Sigmoid colon (tissue), 7 donors: ENCODE data around the gene TDRKH. TPM values are rescaled to one million over a fixed set of nuclear protein-coding genes. Genes with fewer than 3 reads are reported as not detected.

Experiments used
- DNase-seq: peaks from one replicate; pipeline ENCODE4 v3.0.0-alpha.2; 2019
- H3K27ac ChIP-seq, 4 donors: fragments of 200-600 bp; sonication (generic); one replicate each; pipeline ENCODE4 v1.5.1; 2016 to 2019; ENCODE audit warnings: mild to moderate bottlenecking in 1 of 4
- H3K27me3 ChIP-seq, 3 donors: fragments of 200-600 bp; sonication (generic); one replicate each; pipeline ENCODE4 v1.5.1; 2019; ENCODE audit warnings: mild to moderate bottlenecking in 1 of 3
- H3K36me3 ChIP-seq, 4 donors: fragments of 200-600 bp; sonication (generic); one replicate each; pipeline ENCODE4 v1.5.1; 2016 to 2019
- H3K4me1 ChIP-seq, 4 donors: fragments of 200-600 bp; sonication (generic); one replicate each; pipeline ENCODE4 v1.5.1; 2017 to 2019
- H3K4me3 ChIP-seq, 4 donors: fragments of 200-600 bp; sonication (generic); one replicate each; pipeline ENCODE4 v1.5.1; 2017 to 2019; ENCODE audit warnings: mild to moderate bottlenecking in 2 of 4, moderate library complexity in 1 of 4
- H3K9me3 ChIP-seq, 4 donors: fragments of 200-600 bp in 3 of 4; sonication (generic) in 3 of 4; one replicate each; pipeline versions ENCODE4 v1.5.1 to v1.6.1; 2013 to 2019
- EP300 ChIP-seq, 4 donors: sonication (generic); formaldehyde crosslinking; IDR thresholded peaks; one replicate each; pipeline ENCODE4 v1.6.1; 2017; ENCODE audit warnings: antibody characterized with exemption in 4 of 4
- POLR2A ChIP-seq, 2 donors: fragments of 450-650 bp; IDR thresholded peaks; one replicate each; pipeline ENCODE4 v1.6.1; 2016; ENCODE audit warnings: antibody characterized with exemption in 2 of 2, mild to moderate bottlenecking in 2 of 2, moderate library complexity in 2 of 2
- POLR2AphosphoS5 ChIP-seq, 4 donors: sonication (generic); formaldehyde crosslinking; IDR thresholded peaks; one replicate each; pipeline ENCODE4 v1.6.1; 2017; ENCODE audit warnings: antibody characterized with exemption in 4 of 4
- WGBS, 2 donors: extraction: QIAGEN DNeasy Blood & Tissue Kit; methylation state at CpG; one replicate each; pipeline ENCODE4 v1.1.7; 2013; 5-methylcytosine and 5-hydroxymethylcytosine counted together
- intact Hi-C: fragments of 100-400 bp; cut with DNase I; formaldehyde crosslinking; loops from one replicate; pipeline ENCODE4 v1.15.1; 2023
- polyA plus RNA-seq, 3 donors: library from polyadenylated mRNA; stranded (reverse); fragments of 200-250 nt; gene quantifications; one replicate each; pipeline ENCODE4 v1.2.3, GENCODE V29; 2013
- total RNA-seq, 4 donors: library from RNA; depleted of rRNA; stranded (reverse); fragments of >200 nt; gene quantifications; one replicate each; pipeline ENCODE4 v1.1.0, GENCODE V29; 2016
- TF ChIP-seq, protein P1 (sequence below), 4 experiments: fragments of 450-650 bp in 3 of 4; fragments of 200-600 bp in 1 of 4; IDR thresholded peaks; one replicate each; pipeline ENCODE4 v1.5.1; 2016 to 2019; ENCODE audit warnings: antibody characterized with exemption in 4 of 4, mild to moderate bottlenecking in 3 of 4, moderate library complexity in 2 of 4
- donor health status: healthy with polysubstance abuse.
- donor health status: Bipolar disorder and iron deficiency.
- donor health status: healthy.

Gene TDRKH
- total and polyA plus RNA-seq, 7 donors = 1.8 to 5.5 (median 3.9) TPM

GRCh38 chr1:151829352-151830046 lies 39.2 kb upstream of the TDRKH start:
- H3K36me3 ChIP-seq = no peaks in the 10 kb centered on the region
- TF ChIP-seq POLR2AphosphoS5 (IDR thresholded peaks at IDR 0.05) = no peak
- no peak overlapping the region for H3K27ac ChIP-seq
- DNase-seq = no peak
- H3K4me1 ChIP-seq = peaks cover 0 to 10% (median 8%) of the 10 kb centered on the region in 4 donors
- H3K9me3 ChIP-seq = no peaks in the 10 kb centered on the region
- H3K4me3 ChIP-seq = no peak overlapping the region
- intact Hi-C loops = no loop called here
- peaks cover 0 to 58% (median 5%) of the 10 kb centered on the region in 3 donors for H3K27me3 ChIP-seq
- WGBS, 2 donors = 58 to 73% methylated on average over 4 of the region's 4 CpGs

GRCh38 chr1:151828921-151829320 lies 38.6 kb upstream of the TDRKH start:
- H3K4me3 ChIP-seq = no peak overlapping the region
- peaks cover 0 to 10% (median 8%) of the 10 kb centered on the region in 4 donors for H3K4me1 ChIP-seq
- 10 to 30% methylated on average over 12 of the region's 12 CpGs for WGBS, 2 donors
- intact Hi-C loops = no loop called here
- peaks cover 0 to 52% (median 5%) of the 10 kb centered on the region in 3 donors for H3K27me3 ChIP-seq
- H3K36me3 ChIP-seq = no peaks in the 10 kb centered on the region
- H3K9me3 ChIP-seq = no peaks in the 10 kb centered on the region
- TF ChIP-seq POLR2A (IDR thresholded peaks at IDR 0.05) = no peak
- TF ChIP-seq, protein P1, sequence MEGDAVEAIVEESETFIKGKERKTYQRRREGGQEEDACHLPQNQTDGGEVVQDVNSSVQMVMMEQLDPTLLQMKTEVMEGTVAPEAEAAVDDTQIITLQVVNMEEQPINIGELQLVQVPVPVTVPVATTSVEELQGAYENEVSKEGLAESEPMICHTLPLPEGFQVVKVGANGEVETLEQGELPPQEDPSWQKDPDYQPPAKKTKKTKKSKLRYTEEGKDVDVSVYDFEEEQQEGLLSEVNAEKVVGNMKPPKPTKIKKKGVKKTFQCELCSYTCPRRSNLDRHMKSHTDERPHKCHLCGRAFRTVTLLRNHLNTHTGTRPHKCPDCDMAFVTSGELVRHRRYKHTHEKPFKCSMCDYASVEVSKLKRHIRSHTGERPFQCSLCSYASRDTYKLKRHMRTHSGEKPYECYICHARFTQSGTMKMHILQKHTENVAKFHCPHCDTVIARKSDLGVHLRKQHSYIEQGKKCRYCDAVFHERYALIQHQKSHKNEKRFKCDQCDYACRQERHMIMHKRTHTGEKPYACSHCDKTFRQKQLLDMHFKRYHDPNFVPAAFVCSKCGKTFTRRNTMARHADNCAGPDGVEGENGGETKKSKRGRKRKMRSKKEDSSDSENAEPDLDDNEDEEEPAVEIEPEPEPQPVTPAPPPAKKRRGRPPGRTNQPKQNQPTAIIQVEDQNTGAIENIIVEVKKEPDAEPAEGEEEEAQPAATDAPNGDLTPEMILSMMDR (IDR thresholded peaks at IDR 0.05) = no peak
- TF ChIP-seq POLR2AphosphoS5 (IDR thresholded peaks at IDR 0.05) = no peak
- no peak for TF ChIP-seq EP300 (IDR thresholded peaks at IDR 0.05)
- DNase-seq = no peak
- H3K27ac ChIP-seq = no peak overlapping the region

- WGBS, 2 donors = 53 to 75% methylated on average over 9 of the region's 9 CpGs
- H3K4me1 ChIP-seq = peaks cover 0 to 10% (median 8%) of the 10 kb centered on the region in 4 donors
- no peaks in the 10 kb centered on the region for H3K36me3 ChIP-seq
- no peak for TF ChIP-seq POLR2AphosphoS5 (IDR thresholded peaks at IDR 0.05)
- no peak for TF ChIP-seq EP300 (IDR thresholded peaks at IDR 0.05)
- TF ChIP-seq, protein P1 (IDR thresholded peaks at IDR 0.05) = no peak
- no peak for TF ChIP-seq POLR2A (IDR thresholded peaks at IDR 0.05)
- peaks cover 0 to 41% (median 5%) of the 10 kb centered on the region in 3 donors for H3K27me3 ChIP-seq
- no peak overlapping the region for H3K27ac ChIP-seq
- intact Hi-C loops = no loop called here
- H3K9me3 ChIP-seq = no peaks in the 10 kb centered on the region
- H3K4me3 ChIP-seq = no peak overlapping the region
- DNase-seq = no peak
Measured at GRCh38 chr1:151827853-151828252, 37.6 kb upstream of the TDRKH start.

- H3K27me3 ChIP-seq = peaks cover 0 to 29% (median 0%) of the 10 kb centered on the region in 3 donors
- no peak overlapping the region for H3K27ac ChIP-seq
- intact Hi-C loops = no loop called here
- no peaks in the 10 kb centered on the region for H3K36me3 ChIP-seq
- WGBS, 2 donors = 66 to 76% methylated on average over 21 of the region's 21 CpGs
- H3K9me3 ChIP-seq = no peaks in the 10 kb centered on the region
- H3K4me3 ChIP-seq = no peak overlapping the region
- TF ChIP-seq POLR2AphosphoS5 (IDR thresholded peaks at IDR 0.05) = no peak
- no peak for DNase-seq
- peaks cover 0 to 9% (median 3%) of the 10 kb centered on the region in 4 donors for H3K4me1 ChIP-seq
Measured at GRCh38 chr1:151825751-151826660, 35.7 kb upstream of the TDRKH start.

DNA sequence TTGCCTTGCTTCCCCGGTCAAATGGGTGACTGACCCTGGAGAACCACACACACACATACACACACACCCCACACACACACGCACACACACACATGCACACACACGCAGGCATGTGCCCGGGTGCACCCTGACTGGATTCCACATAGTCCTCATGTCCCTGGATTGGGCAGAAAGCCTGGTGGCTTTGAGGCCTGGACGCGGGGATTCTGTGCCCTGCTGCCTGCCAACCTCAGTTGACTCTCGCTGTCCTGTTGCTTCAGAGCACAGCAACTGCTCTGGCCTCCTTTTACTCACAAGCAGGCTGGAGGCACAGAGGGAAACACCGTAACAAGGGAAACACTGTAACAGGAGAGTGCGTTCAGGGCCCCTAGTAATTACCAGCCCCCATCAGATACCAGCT lies 34.9 kb upstream of the TDRKH start:
- TF ChIP-seq POLR2AphosphoS5 (IDR thresholded peaks at IDR 0.05) = no peak
- TF ChIP-seq POLR2A (IDR thresholded peaks at IDR 0.05) = no peak
- TF ChIP-seq, protein P1 (IDR thresholded peaks at IDR 0.05) = no peak
- TF ChIP-seq EP300 (IDR thresholded peaks at IDR 0.05) = no peak
- intact Hi-C loops = no loop called here
- WGBS, 2 donors = 79 to 83% methylated on average over 9 of the region's 9 CpGs
- DNase-seq = no peak
- H3K27me3 ChIP-seq = peaks cover 0 to 29% (median 0%) of the 10 kb centered on the region in 3 donors
- no peak overlapping the region for H3K27ac ChIP-seq
- H3K9me3 ChIP-seq = no peaks in the 10 kb centered on the region
- no peaks in the 10 kb centered on the region for H3K36me3 ChIP-seq
- no peak overlapping the region for H3K4me3 ChIP-seq
- H3K4me1 ChIP-seq = peaks cover 0 to 9% (median 3%) of the 10 kb centered on the region in 4 donors
